ENCODE data around the gene IGFLR1. TPM values are rescaled to one million over a fixed set of nuclear protein-coding genes. Genes with fewer than 3 reads are reported as not detected.
"Not testable (repeated sequence)": the region's sequence is repeated elsewhere in the genome, so short reads cannot be mapped to it uniquely, and the experiment has no call there.

The IGFLR1 gene
- polyA plus RNA-seq, 1 donor from 2014 or later, result 4.6 TPM

GRCh38 chr19:35724560-35724959 lies 17.7 kb downstream of the IGFLR1 start:
- Histone ChIP-seq H3K27ac (ENCODE audit: low read length) (no peak overlapping the region), H4K20me1 (ENCODE audit: insufficient read depth) (no peaks in the 10 kb centered on the region), H3K9me2 (ENCODE audit: insufficient read depth, low read length) (no peaks in the 10 kb centered on the region), H3K9me3 (ENCODE audit: low read length) (no peaks in the 10 kb centered on the region), H3K79me2 (replicated peaks; ENCODE audit: insufficient read depth, low read length) (peaks cover 7% of the 10 kb centered on the region), H2AFZ (ENCODE audit: low read depth, low read length) (no peak overlapping the region), H3K4me2 (ENCODE audit: low read length) (no peak overlapping the region), H3K36me3 (ENCODE audit: insufficient read depth, low read length) (no peaks in the 10 kb centered on the region), H3K27me3 (ENCODE audit: insufficient read depth, low read depth, low read length) (no peaks in the 10 kb centered on the region), H3K9ac (ENCODE audit: low read length) (no peak overlapping the region), H3K4me3 (ENCODE audit: low read length) (no peak overlapping the region), H3F3A (ENCODE audit: insufficient read depth, low read length, poor library complexity, severe bottlenecking) (no peaks in the 10 kb centered on the region)
- no peak for TF ChIP-seq POLR2AphosphoS5 (IDR thresholded peaks at IDR 0.05)
- no peak for TF ChIP-seq EZH2 (IDR thresholded peaks at IDR 0.05; ENCODE audit: borderline replicate concordance, insufficient read depth, low read length, poor library complexity, severe bottlenecking)
- no peak for TF ChIP-seq TAF1 (IDR thresholded peaks at IDR 0.05; ENCODE audit: low read depth)
- TF ChIP-seq EP300 (conservative IDR thresholded peaks at IDR 0.05; ENCODE audit: poor library complexity, severe bottlenecking), result no peak
- no peak for TF ChIP-seq REST (IDR thresholded peaks at IDR 0.05; ENCODE audit: borderline replicate concordance)
- no peak for TF ChIP-seq MXI1 (conservative IDR thresholded peaks at IDR 0.05; ENCODE audit: poor library complexity, severe bottlenecking)
- TF ChIP-seq, protein P1, sequence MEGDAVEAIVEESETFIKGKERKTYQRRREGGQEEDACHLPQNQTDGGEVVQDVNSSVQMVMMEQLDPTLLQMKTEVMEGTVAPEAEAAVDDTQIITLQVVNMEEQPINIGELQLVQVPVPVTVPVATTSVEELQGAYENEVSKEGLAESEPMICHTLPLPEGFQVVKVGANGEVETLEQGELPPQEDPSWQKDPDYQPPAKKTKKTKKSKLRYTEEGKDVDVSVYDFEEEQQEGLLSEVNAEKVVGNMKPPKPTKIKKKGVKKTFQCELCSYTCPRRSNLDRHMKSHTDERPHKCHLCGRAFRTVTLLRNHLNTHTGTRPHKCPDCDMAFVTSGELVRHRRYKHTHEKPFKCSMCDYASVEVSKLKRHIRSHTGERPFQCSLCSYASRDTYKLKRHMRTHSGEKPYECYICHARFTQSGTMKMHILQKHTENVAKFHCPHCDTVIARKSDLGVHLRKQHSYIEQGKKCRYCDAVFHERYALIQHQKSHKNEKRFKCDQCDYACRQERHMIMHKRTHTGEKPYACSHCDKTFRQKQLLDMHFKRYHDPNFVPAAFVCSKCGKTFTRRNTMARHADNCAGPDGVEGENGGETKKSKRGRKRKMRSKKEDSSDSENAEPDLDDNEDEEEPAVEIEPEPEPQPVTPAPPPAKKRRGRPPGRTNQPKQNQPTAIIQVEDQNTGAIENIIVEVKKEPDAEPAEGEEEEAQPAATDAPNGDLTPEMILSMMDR (IDR thresholded peaks at IDR 0.05; ENCODE audit: poor library complexity, severe bottlenecking), result no peak
- no peak for TF ChIP-seq RAD21 (conservative IDR thresholded peaks at IDR 0.05)
- TF ChIP-seq SMC3 (conservative IDR thresholded peaks at IDR 0.05; ENCODE audit: poor library complexity), result no peak

GRCh38 chr19:35724132-35724531 lies 18.1 kb downstream of the IGFLR1 start:
- not testable (repeated sequence) for H3K27ac ChIP-seq (ENCODE audit: low read length); H3K9me3 ChIP-seq (ENCODE audit: low read length); H3K9me2 ChIP-seq (ENCODE audit: insufficient read depth, low read length); H3K4me2 ChIP-seq (ENCODE audit: low read length); H3F3A ChIP-seq (ENCODE audit: insufficient read depth, low read length, poor library complexity, severe bottlenecking); H3K27me3 ChIP-seq (ENCODE audit: insufficient read depth, low read depth, low read length); H3K9ac ChIP-seq (ENCODE audit: low read length); H3K4me3 ChIP-seq (ENCODE audit: low read length); H2AFZ ChIP-seq (ENCODE audit: low read depth, low read length); H3K36me3 ChIP-seq (ENCODE audit: insufficient read depth, low read length); H4K20me1 ChIP-seq (ENCODE audit: insufficient read depth)
- peaks cover 11% of the 10 kb centered on the region for H3K79me2 ChIP-seq (replicated peaks; ENCODE audit: insufficient read depth, low read length)

- TF ChIP-seq MXI1 (conservative IDR thresholded peaks at IDR 0.05; ENCODE audit: poor library complexity, severe bottlenecking) (no peak), POLR2AphosphoS5 (IDR thresholded peaks at IDR 0.05) (no peak), EP300 (conservative IDR thresholded peaks at IDR 0.05; ENCODE audit: poor library complexity, severe bottlenecking) (no peak), RAD21 (conservative IDR thresholded peaks at IDR 0.05) (no peak), SMC3 (conservative IDR thresholded peaks at IDR 0.05; ENCODE audit: poor library complexity) (no peak), REST (IDR thresholded peaks at IDR 0.05; ENCODE audit: borderline replicate concordance) (no peak), TAF1 (IDR thresholded peaks at IDR 0.05; ENCODE audit: low read depth) (no peak), EZH2 (IDR thresholded peaks at IDR 0.05; ENCODE audit: borderline replicate concordance, insufficient read depth, low read length, poor library complexity, severe bottlenecking) (no peak)
- TF ChIP-seq, protein P1 (IDR thresholded peaks at IDR 0.05; ENCODE audit: poor library complexity, severe bottlenecking), result no peak
- no peaks in the 10 kb centered on the region for H3F3A ChIP-seq (ENCODE audit: insufficient read depth, low read length, poor library complexity, severe bottlenecking)
- H2AFZ ChIP-seq (ENCODE audit: low read depth, low read length), result no peak overlapping the region
- no peak overlapping the region for H3K4me2 ChIP-seq (ENCODE audit: low read length)
- H3K79me2 ChIP-seq (replicated peaks; ENCODE audit: insufficient read depth, low read length), result peaks cover 16% of the 10 kb centered on the region
- no peak overlapping the region for H3K27ac ChIP-seq (ENCODE audit: low read length)
- no peaks in the 10 kb centered on the region for H3K9me2 ChIP-seq (ENCODE audit: insufficient read depth, low read length)
- H4K20me1 ChIP-seq (ENCODE audit: insufficient read depth), result no peaks in the 10 kb centered on the region
- H3K27me3 ChIP-seq (ENCODE audit: insufficient read depth, low read depth, low read length), result no peaks in the 10 kb centered on the region
- no peak overlapping the region for H3K9ac ChIP-seq (ENCODE audit: low read length)
- no peaks in the 10 kb centered on the region for H3K36me3 ChIP-seq (ENCODE audit: insufficient read depth, low read length)
- no peak overlapping the region for H3K4me3 ChIP-seq (ENCODE audit: low read length)
- no peaks in the 10 kb centered on the region for H3K9me3 ChIP-seq (ENCODE audit: low read length)
Observed at GRCh38 chr19:35723671-35724070, 18.6 kb downstream of the IGFLR1 start.
